Natural killer cell treated with Interleukin-12 subunit alpha and Interleukin-12 subunit beta and Interleukin-15 and Interleukin-18, amount 100 ng/mL, for 72 hours (primary cell): ENCODE data around the gene FOXN1. TPM values are rescaled to one million over a fixed set of nuclear protein-coding genes. Genes with fewer than 3 reads are reported as not detected.
"Not testable (repeated sequence)": the region's sequence is repeated elsewhere in the genome, so short reads cannot be mapped to it uniquely, and the experiment has no call there.

Experiments
- ATAC-seq, 2 donors: fragments of 150-1000 bp; cut with Tn5 transposase in 1 of 2; sonication (Bioruptor Pico), chemical (Tn5 transposase) in 1 of 2; 2 replicates each; pipeline ENCODE4 v1.10.0; 2021
- DNase-seq: peaks from one replicate; pipeline ENCODE4 v3.0.0; 2022; ENCODE audit warnings: low spot score
- H3K27ac Mint-ChIP-seq, 2 donors: 1 replicate in 1 of 2; 2 replicates in 1 of 2; pipeline ENCODE4 v1.8.0; 2022; ENCODE audit warnings: mixed read lengths in 2 of 2, mild to moderate bottlenecking in 1 of 2, moderate library complexity in 1 of 2
- H3K27me3 Mint-ChIP-seq, 2 donors: 1 replicate in 1 of 2; 2 replicates in 1 of 2; pipeline ENCODE4 v1.8.0; 2022; ENCODE audit warnings: mixed read lengths in 2 of 2
- H3K36me3 Mint-ChIP-seq: one replicate; pipeline ENCODE4 v1.8.0; 2022; ENCODE audit warnings: mixed read lengths
- H3K4me1 Mint-ChIP-seq, 2 donors: 1 replicate in 1 of 2; 2 replicates in 1 of 2; pipeline ENCODE4 v1.8.0; 2022; ENCODE audit warnings: low read depth in 2 of 2, mixed read lengths in 2 of 2, mild to moderate bottlenecking in 1 of 2
- H3K4me3 Mint-ChIP-seq: one replicate; pipeline ENCODE4 v1.8.0; 2022; ENCODE audit warnings: mixed read lengths
- H3K9me3 Mint-ChIP-seq: 2 replicates; pipeline ENCODE4 v1.8.0; 2022; ENCODE audit warnings: mixed read lengths
- total RNA-seq, 2 donors: library from RNA; stranded (reverse); gene quantifications; one replicate each; pipeline ENCODE4 v1.2.3, GENCODE V29; 2022

The FOXN1 gene
- total RNA-seq, 2 donors from 2014 or later, result not detected

GRCh38 chr17:28569446-28569845 is 63.3 kb downstream of the FOXN1 start:
- Mint-ChIP-seq H3K36me3 (no peaks in the 10 kb centered on the region), H3K27me3 (no peaks in the 10 kb centered on the region), H3K9me3 (no peaks in the 10 kb centered on the region), H3K4me1 (peaks cover 46 to 49% of the 10 kb centered on the region in 2 donors), H3K4me3 (peak overlapping the region; percentile 94), H3K27ac (peak overlapping the region; percentile 1 to 83)
- no peak for ATAC-seq
- no peak for DNase-seq

- Mint-ChIP-seq H3K9me3 (no peaks in the 10 kb centered on the region), H3K36me3 (no peaks in the 10 kb centered on the region), H3K4me3 (peak overlapping the region; percentile 94), H3K27ac (peak overlapping the region; percentile 83 to 96), H3K27me3 (no peaks in the 10 kb centered on the region), H3K4me1 (peaks cover 47 to 49% of the 10 kb centered on the region in 2 donors)
- no peak for DNase-seq
- ATAC-seq, result peak; percentile 56 to 68
Observed at GRCh38 chr17:28570716-28571360, 64.7 kb downstream of the FOXN1 start.

- Mint-ChIP-seq H3K4me1 (peaks cover 54 to 55% of the 10 kb centered on the region in 2 donors), H3K36me3 (no peaks in the 10 kb centered on the region), H3K27ac (peak within 1 kb of the TSS; percentile 83 to 96), H3K9me3 (no peaks in the 10 kb centered on the region), H3K27me3 (no peaks in the 10 kb centered on the region), H3K4me3 (peak within 1 kb of the TSS; percentile 94)
- ATAC-seq (peak; percentile 99), DNase-seq (peak; percentile 96)
Observed at GRCh38 chr17:28571361-28572122, 65.4 kb downstream of the FOXN1 start, which contains the start of gene PIGS. TSS of gene PIGS (minus strand) at chr17:28571524. CDS start at chr17:28571496, 28 bp downstream.

- DNase-seq (no peak), ATAC-seq (no peak)
- H3K9me3 Mint-ChIP-seq, result no peaks in the 10 kb centered on the region
- peaks cover 55 to 56% of the 10 kb centered on the region in 2 donors for H3K4me1 Mint-ChIP-seq
- no peaks in the 10 kb centered on the region for H3K36me3 Mint-ChIP-seq
- peak overlapping the region; percentile 94 for H3K4me3 Mint-ChIP-seq
- no peaks in the 10 kb centered on the region for H3K27me3 Mint-ChIP-seq
- H3K27ac Mint-ChIP-seq, result peak overlapping the region; percentile 83 to 96
Observed at GRCh38 chr17:28572259-28573039, 66.3 kb downstream of the FOXN1 start.

- H3K27ac Mint-ChIP-seq, result peak overlapping the region; percentile 83 to 96
- H3K9me3 Mint-ChIP-seq, result no peaks in the 10 kb centered on the region
- H3K4me3 Mint-ChIP-seq, result peak overlapping the region; percentile 94
- H3K36me3 Mint-ChIP-seq, result no peaks in the 10 kb centered on the region
- H3K27me3 Mint-ChIP-seq, result no peaks in the 10 kb centered on the region
- DNase-seq (no peak), ATAC-seq (no peak)
- H3K4me1 Mint-ChIP-seq, result peaks cover 49 to 50% of the 10 kb centered on the region in 2 donors
Observed at GRCh38 chr17:28573040-28573380, 66.9 kb downstream of the FOXN1 start.

GRCh38 chr17:28573521-28573920 is 67.4 kb downstream of the FOXN1 start:
- H3K4me1 Mint-ChIP-seq, result peaks cover 44 to 45% of the 10 kb centered on the region in 2 donors
- DNase-seq (no peak), ATAC-seq (no peak)
- H3K4me3 Mint-ChIP-seq, result no peak overlapping the region
- no peaks in the 10 kb centered on the region for H3K27me3 Mint-ChIP-seq
- H3K36me3 Mint-ChIP-seq, result no peaks in the 10 kb centered on the region
- H3K9me3 Mint-ChIP-seq, result no peaks in the 10 kb centered on the region
- H3K27ac Mint-ChIP-seq, result no peak overlapping the region

GRCh38 chr17:28573966-28574480 is 67.9 kb downstream of the FOXN1 start:
- no peaks in the 10 kb centered on the region for H3K9me3 Mint-ChIP-seq
- peaks cover 1% of the 10 kb centered on the region for H3K36me3 Mint-ChIP-seq
- DNase-seq, result no peak
- H3K4me3 Mint-ChIP-seq, result no peak overlapping the region
- H3K27me3 Mint-ChIP-seq, result no peaks in the 10 kb centered on the region
- no peak for ATAC-seq
- H3K4me1 Mint-ChIP-seq, result peaks cover 43 to 45% of the 10 kb centered on the region in 2 donors
- no peak overlapping the region for H3K27ac Mint-ChIP-seq

GRCh38 chr17:28574526-28574925 is 68.4 kb downstream of the FOXN1 start:
- Mint-ChIP-seq H3K4me1 (peaks cover 41 to 48% of the 10 kb centered on the region in 2 donors), H3K36me3 (peaks cover 5% of the 10 kb centered on the region), H3K9me3 (no peaks in the 10 kb centered on the region), H3K27ac (no peak overlapping the region), H3K27me3 (no peaks in the 10 kb centered on the region), H3K4me3 (no peak overlapping the region)
- DNase-seq (no peak), ATAC-seq (no peak)

GRCh38 chr17:28575126-28575795 is 69.1 kb downstream of the FOXN1 start:
- Mint-ChIP-seq H3K36me3 (peaks cover 7% of the 10 kb centered on the region), H3K4me1 (peaks cover 36 to 47% of the 10 kb centered on the region in 2 donors), H3K9me3 (no peaks in the 10 kb centered on the region), H3K4me3 (no peak overlapping the region), H3K27me3 (no peaks in the 10 kb centered on the region), H3K27ac (no peak overlapping the region)
- DNase-seq (no peak), ATAC-seq (no peak)

GRCh38 chr17:28576016-28576415 is 69.9 kb downstream of the FOXN1 start:
- DNase-seq, H3K9me3 Mint-ChIP-seq, ATAC-seq, H3K27me3 Mint-ChIP-seq: not testable (repeated sequence)
- Mint-ChIP-seq H3K4me3 (peak overlapping the region; percentile 90), H3K36me3 (peaks cover 10% of the 10 kb centered on the region), H3K4me1 (peaks cover 31 to 50% of the 10 kb centered on the region in 2 donors), H3K27ac (peak overlapping the region; percentile 71 to 90)

GRCh38 chr17:28576758-28577465 is 70.8 kb downstream of the FOXN1 start, which contains the start of gene ALDOC:
TSS of gene ALDOC (minus strand) at chr17:28576895. CDS start at chr17:28575532, 1,363 bp downstream.
- no peaks in the 10 kb centered on the region for H3K27me3 Mint-ChIP-seq
- DNase-seq (peak; percentile 99), ATAC-seq (peak; percentile 98 to 99)
- peak within 1 kb of the TSS; percentile 90 for H3K4me3 Mint-ChIP-seq
- H3K4me1 Mint-ChIP-seq, result peaks cover 26 to 45% of the 10 kb centered on the region in 2 donors
- H3K9me3 Mint-ChIP-seq, result no peaks in the 10 kb centered on the region
- H3K27ac Mint-ChIP-seq, result peak within 1 kb of the TSS; percentile 71 to 90
- H3K36me3 Mint-ChIP-seq, result peaks cover 10% of the 10 kb centered on the region

GRCh38 chr17:28577466-28577824 is 71.3 kb downstream of the FOXN1 start:
- H3K4me1 Mint-ChIP-seq, result peaks cover 21 to 40% of the 10 kb centered on the region in 2 donors
- no peak for ATAC-seq
- H3K4me3 Mint-ChIP-seq, result no peak overlapping the region
- peaks cover 10% of the 10 kb centered on the region for H3K36me3 Mint-ChIP-seq
- H3K9me3 Mint-ChIP-seq, result no peaks in the 10 kb centered on the region
- DNase-seq, result no peak
- H3K27ac Mint-ChIP-seq, result peak overlapping the region; percentile 71 to 90
- H3K27me3 Mint-ChIP-seq, result no peaks in the 10 kb centered on the region
